Gastroesophageal sphincter (tissue), 3 donors: ENCODE results near the gene FHDC1.

Source experiments
- EP300 ChIP-seq: sonication (generic); formaldehyde crosslinking; IDR thresholded peaks from one replicate; pipeline ENCODE4 v1.6.1; 2017; ENCODE audit warnings: antibody characterized with exemption, mild to moderate bottlenecking
- POLR2A ChIP-seq, 2 donors: fragments of 450-650 bp; IDR thresholded peaks; one replicate each; pipeline ENCODE4 v1.6.1; 2017; ENCODE audit warnings: antibody characterized with exemption in 2 of 2, mild to moderate bottlenecking in 2 of 2, moderate library complexity in 1 of 2
- POLR2AphosphoS5 ChIP-seq: sonication (generic); formaldehyde crosslinking; IDR thresholded peaks from one replicate; pipeline ENCODE4 v1.6.1; 2017; ENCODE audit warnings: antibody characterized with exemption
- TF ChIP-seq, protein P1 (sequence below), 4 experiments: fragments of 200-600 bp in 2 of 4; fragments of 450-650 bp in 2 of 4; sonication (generic) in 1 of 4; IDR thresholded peaks; one replicate each; pipeline ENCODE4 v1.5.1; 2017 to 2019; ENCODE audit warnings: antibody characterized with exemption in 4 of 4, mild to moderate bottlenecking in 2 of 4, moderate library complexity in 2 of 4

DNA sequence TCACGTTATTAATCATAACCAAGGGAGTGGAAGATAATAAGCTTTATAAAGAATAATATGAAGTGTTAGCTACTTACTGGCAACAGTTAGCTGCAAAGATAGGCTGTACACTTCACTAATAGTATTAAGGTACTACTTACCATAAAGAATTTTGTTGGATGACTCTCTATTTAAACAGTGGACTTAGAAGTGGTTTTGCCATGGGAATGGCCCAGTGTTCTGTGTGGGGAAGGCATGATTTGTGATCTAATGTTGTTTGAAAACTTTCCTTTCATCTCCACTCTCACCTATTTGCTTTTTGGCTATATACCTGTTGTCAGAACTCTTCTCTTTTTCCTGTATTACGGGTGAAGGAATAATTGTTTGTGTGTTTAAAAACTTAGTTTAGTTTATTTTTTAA, 23.0 kb downstream of the FHDC1 start:
- TF ChIP-seq POLR2A (IDR thresholded peaks at IDR 0.05) (no peak), EP300 (no peak), POLR2AphosphoS5 (no peak)
- TF ChIP-seq, protein P1, sequence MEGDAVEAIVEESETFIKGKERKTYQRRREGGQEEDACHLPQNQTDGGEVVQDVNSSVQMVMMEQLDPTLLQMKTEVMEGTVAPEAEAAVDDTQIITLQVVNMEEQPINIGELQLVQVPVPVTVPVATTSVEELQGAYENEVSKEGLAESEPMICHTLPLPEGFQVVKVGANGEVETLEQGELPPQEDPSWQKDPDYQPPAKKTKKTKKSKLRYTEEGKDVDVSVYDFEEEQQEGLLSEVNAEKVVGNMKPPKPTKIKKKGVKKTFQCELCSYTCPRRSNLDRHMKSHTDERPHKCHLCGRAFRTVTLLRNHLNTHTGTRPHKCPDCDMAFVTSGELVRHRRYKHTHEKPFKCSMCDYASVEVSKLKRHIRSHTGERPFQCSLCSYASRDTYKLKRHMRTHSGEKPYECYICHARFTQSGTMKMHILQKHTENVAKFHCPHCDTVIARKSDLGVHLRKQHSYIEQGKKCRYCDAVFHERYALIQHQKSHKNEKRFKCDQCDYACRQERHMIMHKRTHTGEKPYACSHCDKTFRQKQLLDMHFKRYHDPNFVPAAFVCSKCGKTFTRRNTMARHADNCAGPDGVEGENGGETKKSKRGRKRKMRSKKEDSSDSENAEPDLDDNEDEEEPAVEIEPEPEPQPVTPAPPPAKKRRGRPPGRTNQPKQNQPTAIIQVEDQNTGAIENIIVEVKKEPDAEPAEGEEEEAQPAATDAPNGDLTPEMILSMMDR (IDR thresholded peaks at IDR 0.05): no peak
